GM21576 (cell line): ENCODE measurements around the gene SPATA46.

Source experiments
- ATAC-seq: cut with Tn5 transposase; IDR thresholded peaks from one replicate; pipeline ENCODE4 v1.9.1; 2021; ENCODE audit warnings: mild to moderate bottlenecking, moderate library complexity; ENCODE audit not compliant: unreplicated experiment

Gene SPATA46

GRCh38 chr1:162375463-162375862 is 1.2 kb downstream of the SPATA46 start:
- ATAC-seq, result no peak

GRCh38 chr1:162374406-162374805 is 2.2 kb downstream of the SPATA46 start:
- ATAC-seq, result no peak

GRCh38 chr1:162373541-162374260 is 3.0 kb downstream of the SPATA46 start:
- no peak for ATAC-seq

GRCh38 chr1:162373072-162373427 is 3.6 kb downstream of the SPATA46 start:
- ATAC-seq, result no peak

GRCh38 chr1:162372159-162373071 is 4.2 kb downstream of the SPATA46 start:
- no peak for ATAC-seq

- no peak for ATAC-seq
Measured at GRCh38 chr1:162371611-162372010, 5.0 kb downstream of the SPATA46 start.

GRCh38 chr1:162370721-162371120 is 5.9 kb downstream of the SPATA46 start:
- ATAC-seq, result no peak

GRCh38 chr1:162370161-162370560 is 6.5 kb downstream of the SPATA46 start:
- ATAC-seq, result no peak

- no peak for ATAC-seq
Measured at GRCh38 chr1:162369571-162369970, 7.1 kb downstream of the SPATA46 start.

- ATAC-seq, result no peak
Measured at GRCh38 chr1:162368451-162368850, 8.2 kb downstream of the SPATA46 start.

- ATAC-seq, result no peak
Measured at GRCh38 chr1:162367772-162368171, 8.9 kb downstream of the SPATA46 start.

- ATAC-seq, result no peak
Measured at GRCh38 chr1:162367073-162367472, 9.6 kb downstream of the SPATA46 start.

- no peak for ATAC-seq
Measured at GRCh38 chr1:162366671-162367070, 10.0 kb downstream of the SPATA46 start.

GRCh38 chr1:162366149-162366548 is 10.5 kb downstream of the SPATA46 start:
- no peak for ATAC-seq

- no peak for ATAC-seq
Measured at GRCh38 chr1:162365284-162366020, 11.2 kb downstream of the SPATA46 start.

- no peak for ATAC-seq
Measured at GRCh38 chr1:162364498-162364897, 12.2 kb downstream of the SPATA46 start.

- no peak for ATAC-seq
Measured at GRCh38 chr1:162363823-162364222, 12.8 kb downstream of the SPATA46 start.

GRCh38 chr1:162361349-162361748 is 15.3 kb downstream of the SPATA46 start:
- peak; percentile 22 for ATAC-seq

GRCh38 chr1:162360874-162361260 is 15.8 kb downstream of the SPATA46 start:
- ATAC-seq, result no peak

GRCh38 chr1:162360237-162360873 is 16.3 kb downstream of the SPATA46 start:
- no peak for ATAC-seq
